HT-29 (cell line): ENCODE data around the gene MAGEA1. TPM values are rescaled to one million over a fixed set of nuclear protein-coding genes. Genes with fewer than 3 reads are reported as not detected.
"Not testable (repeated sequence)": the region's sequence is repeated elsewhere in the genome, so short reads cannot be mapped to it uniquely, and the experiment has no call there.

Experiments
- DNase-seq: peaks from one replicate; pipeline ENCODE4 v3.0.0-alpha.2; 2015; ENCODE audit warnings: low spot score
- total RNA-seq: library from RNA; depleted of rRNA; stranded (reverse); fragments of >200 nt; shearing (Covaris generic); gene quantifications from 2 replicates; pipeline ENCODE4 v1.2.3, GENCODE V29; 2014; rRNA removed

The MAGEA1 gene, protein sequence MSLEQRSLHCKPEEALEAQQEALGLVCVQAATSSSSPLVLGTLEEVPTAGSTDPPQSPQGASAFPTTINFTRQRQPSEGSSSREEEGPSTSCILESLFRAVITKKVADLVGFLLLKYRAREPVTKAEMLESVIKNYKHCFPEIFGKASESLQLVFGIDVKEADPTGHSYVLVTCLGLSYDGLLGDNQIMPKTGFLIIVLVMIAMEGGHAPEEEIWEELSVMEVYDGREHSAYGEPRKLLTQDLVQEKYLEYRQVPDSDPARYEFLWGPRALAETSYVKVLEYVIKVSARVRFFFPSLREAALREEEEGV
- not detected in 2 replicates for total RNA-seq

DNA sequence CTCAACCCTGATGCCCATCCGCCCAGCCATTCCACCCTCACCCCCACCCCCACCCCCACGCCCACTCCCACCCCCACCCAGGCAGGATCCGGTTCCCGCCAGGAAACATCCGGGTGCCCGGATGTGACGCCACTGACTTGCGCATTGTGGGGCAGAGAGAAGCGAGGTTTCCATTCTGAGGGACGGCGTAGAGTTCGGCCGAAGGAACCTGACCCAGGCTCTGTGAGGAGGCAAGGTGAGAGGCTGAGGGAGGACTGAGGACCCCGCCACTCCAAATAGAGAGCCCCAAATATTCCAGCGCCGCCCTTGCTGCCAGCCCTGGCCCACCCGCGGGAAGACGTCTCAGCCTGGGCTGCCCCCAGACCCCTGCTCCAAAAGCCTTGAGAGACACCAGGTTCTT, at the start of gene MAGEA1:
Gene MAGEA1, plus strand, starts transcription at position 154 of the 400 bp plus-strand sequence. CDS start 3,106 bp downstream, outside the sequence.
- no peak for DNase-seq

DNA sequence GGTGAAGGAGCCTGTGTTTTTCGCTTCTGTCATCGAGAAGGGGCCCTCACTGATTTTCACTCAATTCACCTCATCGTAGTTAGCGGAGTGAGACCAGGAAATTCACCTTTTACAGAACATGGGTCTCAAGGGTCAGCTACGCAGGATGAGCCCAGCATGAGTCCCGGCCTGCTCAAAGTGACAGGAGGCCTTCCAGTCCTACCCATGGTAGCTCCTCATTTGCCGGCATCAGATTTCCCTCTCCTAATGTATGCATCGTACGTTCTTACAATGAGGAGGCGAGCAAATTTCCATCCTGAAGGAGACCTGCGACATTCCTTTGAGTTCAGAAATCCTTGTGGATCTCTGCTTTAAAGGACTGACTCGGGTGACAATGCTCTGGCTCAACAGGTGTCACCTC, 46.2 kb upstream of the MAGEA1 start:
- not testable (repeated sequence) for DNase-seq

DNA sequence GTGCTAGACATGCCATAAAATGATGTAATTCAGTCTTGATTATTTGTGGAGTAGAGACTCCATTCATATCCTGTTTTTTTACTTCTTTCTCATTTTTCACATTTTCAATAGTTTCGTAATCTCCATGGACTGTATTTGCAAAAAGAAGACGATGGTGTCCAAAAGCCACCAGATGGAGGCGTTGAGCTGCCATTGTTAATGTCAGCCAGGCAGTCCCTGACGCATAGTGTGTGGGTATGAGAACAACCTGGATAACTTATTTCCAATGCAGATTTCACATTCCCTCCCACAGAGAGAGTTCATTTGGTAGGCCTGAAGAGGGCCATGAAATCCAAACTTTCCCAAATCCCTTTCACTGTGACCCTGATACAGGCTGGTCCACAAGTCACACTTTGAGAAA, 40.0 kb upstream of the MAGEA1 start:
- not testable (repeated sequence) for DNase-seq

DNA sequence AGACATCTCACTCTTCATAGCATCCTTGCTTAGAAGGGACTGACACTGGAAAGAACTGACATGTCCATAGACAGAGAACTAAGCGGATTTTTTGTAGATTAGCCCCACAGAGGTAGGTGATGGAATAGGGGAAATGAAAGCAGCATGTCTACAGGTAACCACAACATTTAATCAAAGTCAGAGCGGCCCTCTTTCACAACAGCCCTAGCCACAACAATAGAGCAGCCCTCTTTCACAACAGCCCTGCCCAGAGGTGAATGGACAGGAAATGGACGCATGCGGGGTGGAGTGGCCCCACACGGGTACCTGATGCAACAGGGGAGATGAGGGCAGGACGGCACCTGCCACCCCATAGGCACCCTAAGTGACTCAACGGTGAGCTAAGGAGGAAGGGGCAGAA, 32.8 kb upstream of the MAGEA1 start:
- not testable (repeated sequence) for DNase-seq

DNA sequence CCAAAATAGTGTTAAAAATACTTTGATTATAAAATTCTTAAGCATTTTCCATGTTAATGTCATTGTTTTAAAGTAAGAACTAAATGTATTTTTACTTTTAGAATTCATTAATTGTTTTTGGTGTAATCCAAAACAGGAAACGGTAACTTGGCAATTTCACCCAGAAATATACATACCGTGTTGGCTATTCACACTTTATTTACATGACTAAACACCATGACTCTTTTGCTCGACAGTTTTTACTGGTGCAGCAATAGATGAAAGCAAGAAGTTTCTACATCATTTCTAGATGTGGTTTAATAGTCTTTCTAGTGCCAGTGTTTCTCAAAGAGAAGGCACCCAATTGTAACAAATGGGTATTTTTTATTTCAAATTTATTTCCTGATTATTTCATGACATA, 25.6 kb upstream of the MAGEA1 start:
- no peak for DNase-seq

DNA sequence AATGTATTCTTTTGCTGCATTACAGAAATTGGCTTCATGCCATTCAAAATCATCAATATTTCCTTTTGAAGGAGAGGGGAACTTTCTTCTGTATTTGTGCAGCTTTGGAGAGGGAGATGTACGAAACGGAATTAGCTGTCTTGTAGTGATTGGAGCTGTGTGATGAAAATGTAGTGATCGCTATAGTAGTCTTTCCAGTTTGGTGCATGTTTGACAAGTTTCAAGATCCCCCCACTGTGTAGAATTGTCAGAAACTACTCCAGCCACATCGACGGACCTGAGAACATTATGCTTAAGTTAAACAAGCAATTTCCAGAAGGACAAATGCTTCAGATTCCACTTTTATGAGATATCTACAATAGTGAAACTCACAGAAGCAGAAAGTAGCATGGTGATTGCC, 21.6 kb upstream of the MAGEA1 start:
- DNase-seq = no peak

DNA sequence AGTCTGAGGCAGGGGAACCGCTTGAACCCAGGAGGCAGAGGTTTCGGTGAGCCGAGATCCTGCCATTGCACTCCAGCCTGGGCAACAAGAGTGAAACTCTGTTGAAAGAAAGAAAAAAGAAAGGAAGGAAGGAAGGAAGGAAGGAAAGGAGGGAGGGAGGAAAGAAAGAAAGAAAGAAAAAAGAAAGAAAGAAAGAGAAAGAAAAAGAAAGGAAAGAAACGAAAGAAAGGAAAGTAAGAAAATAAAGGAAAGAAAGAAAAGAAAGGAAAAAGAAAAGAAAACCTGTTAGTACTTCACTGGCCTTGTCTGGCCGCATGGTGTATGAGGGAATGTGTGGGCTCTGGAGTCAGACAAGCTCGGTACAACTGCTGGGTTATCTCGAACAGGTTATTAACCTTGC, 20.8 kb upstream of the MAGEA1 start:
- no peak for DNase-seq

DNA sequence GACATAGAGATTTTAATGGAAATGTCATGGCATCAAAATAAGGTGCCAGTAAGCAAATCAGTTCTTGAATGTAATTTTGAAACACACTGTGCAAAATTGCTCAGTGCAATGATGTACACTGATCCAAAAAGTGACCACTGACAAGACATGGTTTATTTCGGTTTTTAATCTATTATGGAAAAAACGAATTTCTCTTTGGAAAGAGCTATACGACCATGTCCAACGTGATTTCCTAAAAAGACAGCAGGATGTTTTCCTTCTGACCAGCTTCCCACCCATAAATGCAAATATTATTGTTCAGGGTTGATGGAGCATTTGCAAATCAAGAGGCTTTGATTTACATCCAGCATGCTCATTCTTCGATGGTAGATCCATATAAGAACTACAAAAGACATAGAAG, 17.1 kb upstream of the MAGEA1 start:
- no peak for DNase-seq

DNA sequence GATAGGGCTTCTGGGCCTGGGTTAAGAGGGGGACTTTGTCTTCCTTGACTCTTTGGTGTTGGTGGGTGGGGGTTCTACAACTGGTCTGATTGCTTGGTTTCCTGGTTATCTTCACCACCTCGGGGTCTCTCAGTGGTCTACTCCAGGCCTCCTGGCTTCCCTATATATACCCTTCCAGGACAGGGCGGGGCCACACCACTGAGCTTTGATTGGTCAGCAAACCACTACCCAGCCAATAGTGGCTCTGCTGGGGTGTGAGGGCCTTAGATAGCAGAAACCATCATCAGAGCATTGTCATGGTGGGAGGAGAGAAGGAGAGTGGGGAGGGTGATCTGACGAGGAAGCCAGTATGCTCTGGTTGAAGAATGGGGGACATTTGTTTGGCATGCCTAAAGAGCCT, 14.4 kb upstream of the MAGEA1 start:
- no peak for DNase-seq

DNA sequence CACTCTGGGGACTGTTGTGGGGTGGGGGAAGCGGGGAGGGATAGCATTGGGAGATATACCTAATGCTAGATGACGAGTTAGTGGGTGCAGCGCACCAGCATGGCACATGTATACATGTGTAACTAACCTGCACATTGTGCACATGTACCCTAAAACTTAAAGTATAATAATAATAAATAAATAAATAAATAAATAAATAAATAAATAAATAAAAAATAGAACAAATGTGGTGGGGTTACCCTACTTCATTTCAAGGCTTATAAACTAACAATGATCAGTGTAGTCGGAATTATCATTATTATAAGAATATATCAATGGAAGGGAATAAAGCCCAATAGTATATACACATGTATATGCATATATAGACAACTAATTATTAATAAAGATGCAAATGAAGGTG, 10.7 kb upstream of the MAGEA1 start:
- DNase-seq = not testable (repeated sequence)

DNA sequence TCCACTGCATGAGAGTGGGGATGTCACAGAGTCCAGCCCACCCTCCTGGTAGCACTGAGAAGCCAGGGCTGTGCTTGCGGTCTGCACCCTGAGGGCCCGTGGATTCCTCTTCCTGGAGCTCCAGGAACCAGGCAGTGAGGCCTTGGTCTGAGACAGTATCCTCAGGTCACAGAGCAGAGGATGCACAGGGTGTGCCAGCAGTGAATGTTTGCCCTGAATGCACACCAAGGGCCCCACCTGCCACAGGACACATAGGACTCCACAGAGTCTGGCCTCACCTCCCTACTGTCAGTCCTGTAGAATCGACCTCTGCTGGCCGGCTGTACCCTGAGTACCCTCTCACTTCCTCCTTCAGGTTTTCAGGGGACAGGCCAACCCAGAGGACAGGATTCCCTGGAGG, 2.7 kb downstream of the MAGEA1 start:
- no peak for DNase-seq

DNA sequence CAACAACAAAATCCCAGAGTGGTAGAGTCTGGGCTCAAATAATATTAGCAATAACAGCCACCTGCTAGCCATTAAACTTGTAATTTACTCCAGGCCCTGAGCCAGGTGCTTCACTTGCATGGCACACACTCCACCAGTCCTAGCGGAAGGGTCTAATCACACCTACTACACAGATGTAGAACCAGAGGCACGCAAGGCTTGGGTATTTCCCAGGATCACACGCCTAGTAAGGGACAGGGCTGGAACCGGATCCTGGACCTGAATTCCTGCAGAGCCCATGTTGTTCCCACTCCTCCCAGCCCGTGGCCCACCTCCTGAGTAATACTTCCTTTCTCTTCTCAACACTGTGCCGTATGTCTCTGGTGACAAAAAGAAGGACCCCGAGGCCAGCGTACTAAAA, 5.7 kb downstream of the MAGEA1 start:
- no peak for DNase-seq

DNA sequence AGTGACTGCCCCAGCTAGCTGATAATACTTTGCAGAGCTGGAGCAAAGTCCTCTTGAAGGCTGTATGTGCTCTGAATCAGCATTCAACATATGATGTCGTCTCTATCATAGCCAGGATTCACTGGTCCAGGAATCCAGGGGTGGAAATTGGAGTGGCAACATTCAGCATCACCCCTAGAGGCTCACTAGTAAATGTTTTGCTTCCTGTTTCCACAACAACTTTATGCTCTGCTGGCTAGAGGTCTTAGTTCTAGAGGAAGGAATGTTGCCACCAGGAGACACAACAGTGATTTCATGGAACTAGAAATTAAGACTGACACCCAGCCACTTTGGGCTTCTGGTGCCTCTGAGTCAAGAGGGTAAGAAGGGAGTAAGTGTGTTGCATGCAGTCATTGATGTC, 11.3 kb downstream of the MAGEA1 start:
- no peak for DNase-seq

DNA sequence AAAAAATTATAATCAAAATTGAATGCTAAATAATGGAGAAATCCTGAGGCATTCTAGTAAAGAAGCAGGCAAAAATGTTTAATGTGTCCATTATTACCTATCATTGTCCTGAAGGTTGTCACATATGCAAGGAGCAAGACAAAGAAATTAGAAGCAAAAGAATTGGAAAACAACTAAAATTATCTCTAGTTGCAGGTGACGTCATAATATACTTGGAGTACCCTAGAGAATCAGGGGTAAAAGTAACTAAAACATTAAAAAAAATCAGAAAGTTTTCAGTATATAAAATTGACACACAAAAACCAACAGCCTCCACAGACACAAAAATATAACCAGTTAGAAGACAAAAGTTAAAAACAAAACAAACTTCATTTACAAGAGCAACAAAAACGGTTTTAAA, 21.4 kb downstream of the MAGEA1 start:
- no peak for DNase-seq

DNA sequence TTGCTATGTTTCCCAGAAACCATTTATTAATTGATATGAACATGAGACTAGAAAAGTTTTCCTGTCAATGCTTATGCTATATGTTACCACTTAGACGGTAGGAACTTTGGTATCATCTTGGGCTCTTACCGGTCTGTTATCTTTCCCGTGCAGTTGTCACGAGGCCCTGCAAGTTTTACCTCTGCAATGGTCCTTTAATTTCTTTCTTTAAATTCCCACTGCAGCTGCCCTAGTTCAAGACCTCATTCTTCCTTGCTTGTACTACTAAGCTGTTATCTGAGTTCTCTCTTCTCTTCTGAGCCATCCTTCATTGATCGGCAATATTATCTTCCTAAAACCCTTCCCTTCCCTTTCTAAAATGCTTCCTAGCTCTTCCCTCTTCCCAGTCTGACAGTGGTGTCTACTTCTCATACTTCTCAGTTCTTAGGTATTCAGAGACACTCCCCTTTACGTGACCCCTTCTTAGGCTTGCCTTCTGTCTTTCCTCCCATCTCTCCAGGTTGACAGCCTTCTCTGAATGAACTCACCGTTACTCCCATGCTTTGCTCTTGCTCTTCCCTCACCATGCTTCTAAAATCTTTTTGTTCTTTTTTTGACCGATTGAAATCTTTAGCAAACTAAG, 27.5 kb downstream of the MAGEA1 start:
- DNase-seq = no peak

DNA sequence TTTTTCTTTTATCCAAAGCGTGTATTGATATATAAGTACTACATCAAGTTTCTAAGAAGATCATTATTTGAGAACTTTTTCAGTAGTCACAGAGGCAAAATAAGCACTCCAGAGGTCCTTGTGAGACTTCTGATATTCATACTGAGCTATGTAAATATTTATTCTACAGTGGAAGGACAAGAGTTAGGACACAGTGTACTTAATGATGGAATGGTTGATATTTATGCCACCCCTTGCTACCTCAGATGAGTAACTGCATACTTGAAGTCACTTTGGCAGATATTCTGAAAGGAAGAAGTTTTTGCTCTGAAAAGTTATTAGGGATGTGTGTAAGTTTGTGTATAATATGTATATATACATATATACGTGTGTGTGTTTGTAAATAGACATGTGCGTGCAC, 30.3 kb downstream of the MAGEA1 start:
- DNase-seq = no peak

DNA sequence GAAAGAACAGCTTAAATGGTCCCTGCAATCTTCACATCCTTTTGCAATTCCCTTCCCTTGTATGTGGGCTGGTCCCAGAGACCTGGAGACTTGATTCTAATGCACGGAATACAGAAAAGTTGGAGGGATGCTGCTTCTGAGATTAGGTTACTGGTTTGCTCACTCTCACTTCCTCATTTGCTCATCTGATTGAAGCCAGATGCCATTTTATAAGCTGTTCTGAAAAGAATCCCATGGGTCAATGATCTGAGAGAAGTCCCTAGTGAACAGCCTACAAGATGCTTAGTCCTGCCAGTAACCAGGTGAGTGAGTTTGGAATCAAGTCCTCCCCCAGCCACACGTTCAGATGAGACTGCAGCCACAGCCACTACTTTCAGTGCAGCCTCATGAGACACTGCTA, 35.9 kb downstream of the MAGEA1 start:
- DNase-seq = no peak

DNA sequence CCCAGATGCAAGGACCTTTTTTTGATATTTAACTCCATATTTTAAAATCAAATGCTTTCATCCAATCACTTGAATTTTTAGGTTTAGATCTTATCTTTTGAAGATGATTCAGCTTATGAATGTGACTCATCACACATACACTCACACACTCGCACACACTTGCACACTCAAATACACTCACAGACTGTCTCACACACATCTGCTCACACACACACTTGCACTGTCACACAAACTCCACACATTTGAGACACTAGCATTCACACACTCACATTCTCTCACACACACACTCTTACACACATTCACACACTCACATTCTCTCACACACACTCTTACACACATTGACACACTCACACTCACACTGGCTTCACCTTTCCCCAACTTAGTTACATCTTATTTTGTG, 37.8 kb downstream of the MAGEA1 start:
- DNase-seq = no peak

DNA sequence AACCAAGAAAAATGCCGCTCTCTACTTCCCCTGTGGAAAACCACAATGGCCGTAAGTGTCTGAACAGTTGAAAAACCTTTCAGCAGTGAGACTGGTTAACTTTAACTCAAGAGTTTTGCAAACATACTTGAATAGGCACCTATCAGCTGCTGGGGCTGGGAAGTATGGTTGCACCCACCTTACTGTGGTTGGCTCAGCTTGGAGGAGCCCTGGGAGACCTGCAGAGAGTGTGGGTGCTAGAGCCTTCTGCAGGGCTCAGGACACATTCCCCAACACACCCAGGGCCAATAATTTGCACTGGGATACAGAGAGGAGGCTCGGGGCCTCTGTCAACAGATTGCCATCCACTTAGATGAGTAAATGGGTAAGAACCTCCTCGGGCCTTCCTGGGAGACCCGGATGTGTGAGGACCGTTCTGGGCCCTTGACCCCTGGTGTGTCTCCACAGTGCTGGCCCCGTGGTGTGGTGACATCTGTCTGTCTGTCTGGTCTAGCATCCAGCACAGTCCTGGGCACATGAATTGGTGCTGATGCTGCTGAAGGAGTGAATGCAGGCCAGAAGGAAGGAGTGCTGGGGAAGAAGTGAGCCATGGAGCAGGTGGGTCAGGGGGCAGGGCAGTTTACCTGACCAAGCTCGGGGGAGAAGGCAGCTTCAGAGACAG, 46.5 kb downstream of the MAGEA1 start:
- no peak for DNase-seq

DNA sequence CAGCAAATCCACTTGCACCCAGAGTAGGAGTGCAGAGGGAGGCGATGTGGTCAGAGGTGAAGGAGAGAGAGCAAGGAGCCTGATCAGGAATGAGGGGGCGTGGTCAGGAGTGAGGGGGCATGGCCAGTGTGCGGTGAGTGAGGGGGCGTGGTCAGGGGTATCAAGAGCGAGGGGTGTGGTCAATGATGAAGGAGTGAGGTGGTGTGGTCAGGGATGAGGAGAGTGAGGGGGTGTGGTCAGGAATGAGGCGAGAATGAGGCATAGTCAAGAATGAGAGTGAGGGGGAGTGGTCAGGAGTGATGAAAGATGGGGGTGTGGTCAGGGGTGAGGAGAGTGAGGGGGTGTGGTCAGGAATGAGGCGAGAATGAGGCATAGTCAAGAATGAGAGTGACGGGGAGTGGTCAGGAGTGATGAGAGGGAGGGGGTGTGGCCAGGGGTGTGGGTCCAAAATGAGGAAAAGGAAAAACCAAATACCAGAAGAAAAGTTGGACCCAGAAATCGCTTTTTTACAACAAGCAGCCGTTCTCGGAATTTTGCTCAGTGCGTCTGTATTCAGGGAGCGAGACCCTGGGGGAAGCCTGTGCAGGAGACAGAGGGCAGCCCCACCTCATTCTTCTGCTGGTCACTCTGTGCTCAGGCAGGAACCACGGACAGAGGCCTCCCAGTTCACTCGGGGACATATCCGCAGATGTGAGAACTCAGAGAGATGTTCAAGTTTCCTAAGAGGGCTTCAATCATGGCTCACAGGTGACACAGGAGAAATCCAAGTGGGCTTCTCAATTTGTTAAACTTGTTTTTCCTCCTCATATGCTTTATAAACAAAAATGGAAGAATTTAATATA, 47.5 kb downstream of the MAGEA1 start:
- DNase-seq = peak; percentile 19
